WTC11 (cell line): ENCODE results near the gene SRXN1.

Experiments used
- ESRRA ChIP-seq: sonication (generic); formaldehyde crosslinking; IDR thresholded peaks from 2 replicates; pipeline ENCODE4 v1.8.1; 2022; ENCODE audit warnings: mild to moderate bottlenecking, missing genetic modification reagents, borderline replicate concordance
- ETV6 ChIP-seq: sonication (generic); formaldehyde crosslinking; IDR thresholded peaks from 2 replicates; pipeline ENCODE4 v1.8.1; 2022; ENCODE audit warnings: mild to moderate bottlenecking, missing genetic modification reagents
- JUN ChIP-seq: sonication (generic); formaldehyde crosslinking; IDR thresholded peaks from 2 replicates; pipeline ENCODE4 v1.8.0; 2023; ENCODE audit warnings: mild to moderate bottlenecking, missing genetic modification reagents
- NR1H2 ChIP-seq: sonication (generic); formaldehyde crosslinking; IDR thresholded peaks from 2 replicates; pipeline ENCODE4 v1.9.0; 2021; ENCODE audit warnings: mild to moderate bottlenecking, moderate library complexity, missing genetic modification reagents
- TEAD4 ChIP-seq: sonication (generic); formaldehyde crosslinking; IDR thresholded peaks from 2 replicates; pipeline ENCODE4 v1.8.0; 2022; ENCODE audit warnings: mild to moderate bottlenecking, missing genetic modification reagents
- TF ChIP-seq, protein P1 (sequence below): sonication (generic); formaldehyde crosslinking; IDR thresholded peaks from 2 replicates; pipeline ENCODE4 v1.8.0; 2022; ENCODE audit warnings: mild to moderate bottlenecking, missing genetic modification reagents
- TF ChIP-seq, protein P2 (sequence below): fragments of 200-600 bp; IDR thresholded peaks from 2 replicates; pipeline ENCODE4 v1.8.0; 2022; ENCODE audit warnings: antibody characterized with exemption
- TF ChIP-seq, protein P3 (sequence below): sonication (generic); formaldehyde crosslinking; IDR thresholded peaks from 2 replicates; pipeline ENCODE4 v1.8.1; 2023; ENCODE audit warnings: mild to moderate bottlenecking, moderate library complexity, missing genetic modification reagents
- TF ChIP-seq, protein P4 (sequence below): sonication (generic); formaldehyde crosslinking; IDR thresholded peaks from 2 replicates; pipeline ENCODE4 v1.8.0; 2022; ENCODE audit warnings: mild to moderate bottlenecking, missing genetic modification reagents
- TF ChIP-seq, protein P5 (sequence below): sonication (generic); formaldehyde crosslinking; IDR thresholded peaks from 2 replicates; pipeline ENCODE4 v1.8.1; 2022; ENCODE audit warnings: low read depth, mild to moderate bottlenecking, moderate library complexity, missing genetic modification reagents, borderline replicate concordance

DNA sequence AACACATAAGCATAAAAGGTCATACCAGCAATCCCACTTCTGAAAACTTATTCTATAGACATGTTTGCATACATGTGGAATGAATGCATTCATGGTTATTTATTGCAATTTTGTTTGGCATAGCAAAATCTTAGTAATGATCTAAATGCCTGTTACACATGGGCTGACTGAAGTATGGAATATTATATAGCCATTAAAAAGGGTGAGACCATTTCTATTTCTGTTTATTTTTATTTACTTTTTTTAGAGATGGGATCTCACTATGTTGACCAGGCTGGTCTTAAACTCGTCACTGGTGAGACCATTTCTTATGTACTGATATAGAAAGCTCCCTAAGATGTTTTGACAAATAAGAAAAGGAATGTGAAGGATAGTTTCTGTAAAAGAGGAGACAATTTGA is 36.9 kb upstream of the SRXN1 start:
- TF ChIP-seq, protein P1, sequence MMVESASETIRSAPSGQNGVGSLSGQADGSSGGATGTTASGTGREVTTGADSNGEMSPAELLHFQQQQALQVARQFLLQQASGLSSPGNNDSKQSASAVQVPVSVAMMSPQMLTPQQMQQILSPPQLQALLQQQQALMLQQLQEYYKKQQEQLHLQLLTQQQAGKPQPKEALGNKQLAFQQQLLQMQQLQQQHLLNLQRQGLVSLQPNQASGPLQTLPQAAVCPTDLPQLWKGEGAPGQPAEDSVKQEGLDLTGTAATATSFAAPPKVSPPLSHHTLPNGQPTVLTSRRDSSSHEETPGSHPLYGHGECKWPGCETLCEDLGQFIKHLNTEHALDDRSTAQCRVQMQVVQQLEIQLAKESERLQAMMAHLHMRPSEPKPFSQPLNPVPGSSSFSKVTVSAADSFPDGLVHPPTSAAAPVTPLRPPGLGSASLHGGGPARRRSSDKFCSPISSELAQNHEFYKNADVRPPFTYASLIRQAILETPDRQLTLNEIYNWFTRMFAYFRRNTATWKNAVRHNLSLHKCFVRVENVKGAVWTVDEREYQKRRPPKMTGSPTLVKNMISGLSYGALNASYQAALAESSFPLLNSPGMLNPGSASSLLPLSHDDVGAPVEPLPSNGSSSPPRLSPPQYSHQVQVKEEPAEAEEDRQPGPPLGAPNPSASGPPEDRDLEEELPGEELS (CRISPR knock-in tag), result no peak
- TF ChIP-seq, protein P2, sequence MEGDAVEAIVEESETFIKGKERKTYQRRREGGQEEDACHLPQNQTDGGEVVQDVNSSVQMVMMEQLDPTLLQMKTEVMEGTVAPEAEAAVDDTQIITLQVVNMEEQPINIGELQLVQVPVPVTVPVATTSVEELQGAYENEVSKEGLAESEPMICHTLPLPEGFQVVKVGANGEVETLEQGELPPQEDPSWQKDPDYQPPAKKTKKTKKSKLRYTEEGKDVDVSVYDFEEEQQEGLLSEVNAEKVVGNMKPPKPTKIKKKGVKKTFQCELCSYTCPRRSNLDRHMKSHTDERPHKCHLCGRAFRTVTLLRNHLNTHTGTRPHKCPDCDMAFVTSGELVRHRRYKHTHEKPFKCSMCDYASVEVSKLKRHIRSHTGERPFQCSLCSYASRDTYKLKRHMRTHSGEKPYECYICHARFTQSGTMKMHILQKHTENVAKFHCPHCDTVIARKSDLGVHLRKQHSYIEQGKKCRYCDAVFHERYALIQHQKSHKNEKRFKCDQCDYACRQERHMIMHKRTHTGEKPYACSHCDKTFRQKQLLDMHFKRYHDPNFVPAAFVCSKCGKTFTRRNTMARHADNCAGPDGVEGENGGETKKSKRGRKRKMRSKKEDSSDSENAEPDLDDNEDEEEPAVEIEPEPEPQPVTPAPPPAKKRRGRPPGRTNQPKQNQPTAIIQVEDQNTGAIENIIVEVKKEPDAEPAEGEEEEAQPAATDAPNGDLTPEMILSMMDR, result no peak
- TF ChIP-seq, protein P3, sequence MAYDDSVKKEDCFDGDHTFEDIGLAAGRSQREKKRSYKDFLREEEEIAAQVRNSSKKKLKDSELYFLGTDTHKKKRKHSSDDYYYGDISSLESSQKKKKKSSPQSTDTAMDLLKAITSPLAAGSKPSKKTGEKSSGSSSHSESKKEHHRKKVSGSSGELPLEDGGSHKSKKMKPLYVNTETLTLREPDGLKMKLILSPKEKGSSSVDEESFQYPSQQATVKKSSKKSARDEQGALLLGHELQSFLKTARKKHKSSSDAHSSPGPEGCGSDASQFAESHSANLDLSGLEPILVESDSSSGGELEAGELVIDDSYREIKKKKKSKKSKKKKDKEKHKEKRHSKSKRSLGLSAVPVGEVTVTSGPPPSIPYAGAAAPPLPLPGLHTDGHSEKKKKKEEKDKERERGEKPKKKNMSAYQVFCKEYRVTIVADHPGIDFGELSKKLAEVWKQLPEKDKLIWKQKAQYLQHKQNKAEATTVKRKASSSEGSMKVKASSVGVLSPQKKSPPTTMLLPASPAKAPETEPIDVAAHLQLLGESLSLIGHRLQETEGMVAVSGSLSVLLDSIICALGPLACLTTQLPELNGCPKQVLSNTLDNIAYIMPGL (CRISPR knock-in tag), result no peak
- TF ChIP-seq, protein P4, sequence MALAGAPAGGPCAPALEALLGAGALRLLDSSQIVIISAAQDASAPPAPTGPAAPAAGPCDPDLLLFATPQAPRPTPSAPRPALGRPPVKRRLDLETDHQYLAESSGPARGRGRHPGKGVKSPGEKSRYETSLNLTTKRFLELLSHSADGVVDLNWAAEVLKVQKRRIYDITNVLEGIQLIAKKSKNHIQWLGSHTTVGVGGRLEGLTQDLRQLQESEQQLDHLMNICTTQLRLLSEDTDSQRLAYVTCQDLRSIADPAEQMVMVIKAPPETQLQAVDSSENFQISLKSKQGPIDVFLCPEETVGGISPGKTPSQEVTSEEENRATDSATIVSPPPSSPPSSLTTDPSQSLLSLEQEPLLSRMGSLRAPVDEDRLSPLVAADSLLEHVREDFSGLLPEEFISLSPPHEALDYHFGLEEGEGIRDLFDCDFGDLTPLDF, result no peak
- TF ChIP-seq, protein P5, sequence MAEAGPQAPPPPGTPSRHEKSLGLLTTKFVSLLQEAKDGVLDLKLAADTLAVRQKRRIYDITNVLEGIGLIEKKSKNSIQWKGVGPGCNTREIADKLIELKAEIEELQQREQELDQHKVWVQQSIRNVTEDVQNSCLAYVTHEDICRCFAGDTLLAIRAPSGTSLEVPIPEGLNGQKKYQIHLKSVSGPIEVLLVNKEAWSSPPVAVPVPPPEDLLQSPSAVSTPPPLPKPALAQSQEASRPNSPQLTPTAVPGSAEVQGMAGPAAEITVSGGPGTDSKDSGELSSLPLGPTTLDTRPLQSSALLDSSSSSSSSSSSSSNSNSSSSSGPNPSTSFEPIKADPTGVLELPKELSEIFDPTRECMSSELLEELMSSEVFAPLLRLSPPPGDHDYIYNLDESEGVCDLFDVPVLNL (CRISPR knock-in tag), result no peak
- TF ChIP-seq ESRRA (CRISPR knock-in tag) (no peak), TEAD4 (CRISPR knock-in tag) (no peak), ETV6 (CRISPR knock-in tag) (no peak), NR1H2 (CRISPR knock-in tag) (no peak), JUN (CRISPR knock-in tag) (no peak)
